ENCODE results near the gene CCT8.

DNA sequence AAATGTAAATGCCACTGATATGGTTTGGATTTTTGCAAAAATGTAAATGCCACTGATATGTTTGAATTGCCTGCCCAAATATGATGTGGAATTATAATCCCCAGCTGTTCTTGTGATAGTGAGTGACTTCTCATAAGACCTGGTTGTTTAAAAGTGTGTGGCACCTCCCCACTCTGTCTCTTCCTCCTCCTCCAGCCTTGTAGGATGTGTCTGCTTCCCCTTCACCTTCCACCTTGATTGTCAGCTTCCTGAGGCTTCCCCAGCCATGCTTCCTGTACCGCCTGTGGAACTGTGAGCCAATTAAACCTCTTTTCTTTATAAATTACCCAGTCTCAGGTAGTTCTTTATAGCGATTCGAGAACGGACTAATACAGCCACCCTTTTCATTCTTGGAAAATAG is 1.3 kb upstream of the CCT8 start:
- TF ChIP-seq POLR2A (IDR thresholded peaks at IDR 0.05; ENCODE audit: low read depth, low read length) = no peak
- no peak for TF ChIP-seq POU2F2 (IDR thresholded peaks at IDR 0.05; ENCODE audit: low read depth, low read length)
- no peak for TF ChIP-seq POLR2AphosphoS5 (IDR thresholded peaks at IDR 0.05; ENCODE audit: low read depth, low read length)
- TF ChIP-seq TAF1 (IDR thresholded peaks at IDR 0.05; ENCODE audit: low read depth, low read length) = no peak
- TF ChIP-seq PAX5 (IDR thresholded peaks at IDR 0.05; ENCODE audit: insufficient read depth, low read length, severe bottlenecking) = no peak
- no peak for TF ChIP-seq SPI1 (IDR thresholded peaks at IDR 0.05; ENCODE audit: low read depth, low read length)
